ENCODE measurements around the gene ADCY10.
"Not testable (repeated sequence)": the region's sequence is repeated elsewhere in the genome, so short reads cannot be mapped to it uniquely, and the experiment has no call there.

The ADCY10 gene

GRCh38 chr1:167913895-167914496 lies at the start of gene ADCY10:
TSS of gene ADCY10 (minus strand) at chr1:167914134. CDS start at chr1:167905140, 8,994 bp downstream.
- DNase-seq (ENCODE audit: low spot score), result no peak

GRCh38 chr1:167957710-167958109 lies 43.8 kb upstream of the ADCY10 start:
- DNase-seq (ENCODE audit: low spot score), result no peak

GRCh38 chr1:167955915-167956314 lies 42.0 kb upstream of the ADCY10 start:
- DNase-seq (ENCODE audit: low spot score), result no peak

GRCh38 chr1:167950569-167950968 lies 36.6 kb upstream of the ADCY10 start:
- no peak for DNase-seq (ENCODE audit: low spot score)

GRCh38 chr1:167949785-167950184 lies 35.9 kb upstream of the ADCY10 start:
- no peak for DNase-seq (ENCODE audit: low spot score)

- DNase-seq (ENCODE audit: low spot score), result no peak
Measured at GRCh38 chr1:167947733-167948132, 33.8 kb upstream of the ADCY10 start.

- no peak for DNase-seq (ENCODE audit: low spot score)
Measured at GRCh38 chr1:167943541-167943940, 29.6 kb upstream of the ADCY10 start.

- no peak for DNase-seq (ENCODE audit: low spot score)
Measured at GRCh38 chr1:167940264-167940663, 26.3 kb upstream of the ADCY10 start.

GRCh38 chr1:167938080-167938636 lies 24.2 kb upstream of the ADCY10 start:
- no peak for DNase-seq (ENCODE audit: low spot score)

GRCh38 chr1:167937709-167938010 lies 23.7 kb upstream of the ADCY10 start:
- DNase-seq (ENCODE audit: low spot score), result no peak

GRCh38 chr1:167936930-167937708 lies 23.2 kb upstream of the ADCY10 start, which contains the start of gene MPC2:
TSS of gene MPC2 (minus strand) at chr1:167937072. CDS start at chr1:167935841, 1,231 bp downstream.
- peak; percentile 74 for DNase-seq (ENCODE audit: low spot score)

- DNase-seq (ENCODE audit: low spot score), result peak; percentile 99
Measured at GRCh38 chr1:167936068-167936929, 22.4 kb upstream of the ADCY10 start, which contains the start of gene DCAF6. TSS of gene DCAF6 (plus strand) at chr1:167936683. CDS start at chr1:167936912, 229 bp downstream.

- peak; percentile 66 for DNase-seq (ENCODE audit: low spot score)
Measured at GRCh38 chr1:167935216-167936067, 21.5 kb upstream of the ADCY10 start.

- peak; percentile 49 for DNase-seq (ENCODE audit: low spot score)
Measured at GRCh38 chr1:167934426-167935215, 20.7 kb upstream of the ADCY10 start.

GRCh38 chr1:167933788-167934187 lies 19.9 kb upstream of the ADCY10 start:
- DNase-seq (ENCODE audit: low spot score), result no peak

GRCh38 chr1:167929725-167930124 lies 15.8 kb upstream of the ADCY10 start:
- no peak for DNase-seq (ENCODE audit: low spot score)

GRCh38 chr1:167928919-167929318 lies 15.0 kb upstream of the ADCY10 start:
- DNase-seq (ENCODE audit: low spot score), result not testable (repeated sequence)

GRCh38 chr1:167928457-167928852 lies 14.5 kb upstream of the ADCY10 start:
- no peak for DNase-seq (ENCODE audit: low spot score)

- no peak for DNase-seq (ENCODE audit: low spot score)
Measured at GRCh38 chr1:167927046-167927754, 13.3 kb upstream of the ADCY10 start.

GRCh38 chr1:167926486-167926997 lies 12.6 kb upstream of the ADCY10 start:
- DNase-seq (ENCODE audit: low spot score), result no peak

All from cerebellar cortex (tissue), 1 donor.